HCT116 (cell line): ENCODE measurements around the gene MTSS2. TPM values are rescaled to one million over a fixed set of nuclear protein-coding genes. Genes with fewer than 3 reads are reported as not detected.

Experiments used
- ATAC-seq: fragments of 200-7000 bp; cut with Tn5 transposase; 2 replicates; pipeline ENCODE4 v1.9.1; 2020; ENCODE audit warnings: mild to moderate bottlenecking, moderate library complexity
- BruUV-seq: library from RNA; stranded (reverse); fragments of 400-500 nt; replicated peaks from 2 replicates; lab custom pipeline; 2021; lab: Mats Ljungman, UMichigan
- CTCF ChIA-PET: fragments of 300-600 bp; sonication (Branson Sonifier 250); formaldehyde crosslinking; loops from one replicate; lab custom pipeline; 2021; ENCODE audit warnings: antibody characterized with exemption; lab: Charles Lee
- POLR2A ChIA-PET: fragments of 300-600, 350-600 bp; sonication (Branson Sonifier 250); formaldehyde crosslinking; loops from one replicate; lab custom pipeline; 2021; ENCODE audit warnings: antibody characterized with exemption; lab: Charles Lee
- RAD21 ChIA-PET, 2 experiments: fragments of 300-600 bp; sonication (Branson Sonifier 250); formaldehyde crosslinking; loops; one replicate each; lab custom pipeline; 2023; ENCODE audit warnings: low total read pairs in 2 of 2; ENCODE audit not compliant: uncharacterized antibody in 2 of 2, unreplicated experiment in 2 of 2, low non-redundant PET in 1 of 2; lab: Charles Lee
- DNase-seq: peaks from one replicate; pipeline ENCODE4 v3.0.0-alpha.2; 2010; ENCODE audit warnings: low read depth, low spot score
- H2AFZ ChIP-seq: fragments of 200-600 bp; shearing (Covaris generic), sonication (generic); 2 replicates; pipeline ENCODE4 v1.6.1; 2017; ENCODE audit warnings: low read depth, mixed run types, mixed read lengths, antibody characterized with exemption, low read length; ENCODE audit not compliant: poor library complexity, severe bottlenecking
- H3K27ac ChIP-seq: 2 replicates; pipeline ENCODE4 v1.5.1; 2012; ENCODE audit warnings: low read depth, low read length
- H3K27me3 ChIP-seq: fragments of 200-600 bp; sonication (generic); 2 replicates; pipeline ENCODE4 v1.6.1; 2016; ENCODE audit warnings: mixed run types, low read length, mixed read lengths; ENCODE audit not compliant: insufficient read depth
- H3K36me3 ChIP-seq, 2 experiments: fragments of 200-500 bp in 1 of 2; fragments of 200-600 bp in 1 of 2; sonication (Bioruptor generic) in 1 of 2; sonication (generic) in 1 of 2; 2 replicates each; pipeline versions ENCODE4 v1.5.1 to v1.6.1; 2014 to 2016; ENCODE audit warnings: low read length in 2 of 2, inconsistent platforms in 1 of 2, mixed read lengths in 1 of 2, mixed run types in 1 of 2; ENCODE audit not compliant: insufficient read depth in 2 of 2, control insufficient read depth in 1 of 2
- H3K4me1 ChIP-seq, 2 experiments: fragments of 200-600 bp in 1 of 2; sonication (generic) in 1 of 2; 2 replicates each; pipeline versions ENCODE4 v1.5.1 to v1.6.1; 2012 to 2017; ENCODE audit warnings: low read length in 2 of 2, inconsistent platforms in 1 of 2, mild to moderate bottlenecking in 1 of 2, mixed read lengths in 1 of 2, mixed run types in 1 of 2, moderate library complexity in 1 of 2; ENCODE audit not compliant: insufficient read depth in 2 of 2, control insufficient read depth in 1 of 2
- H3K4me2 ChIP-seq: fragments of 200-600 bp; sonication (generic); 2 replicates; pipeline ENCODE4 v1.6.1; 2017; ENCODE audit warnings: mixed run types, low read length, mixed read lengths
- H3K4me3 ChIP-seq, 2 experiments: fragments of 200-600 bp in 1 of 2; sonication (generic) in 1 of 2; replicated peaks in 1 of 2; 2 replicates each; pipeline ENCODE4 v1.5.1; 2011 to 2016; ENCODE audit warnings: low read length in 2 of 2, control low read depth in 1 of 2, low read depth in 1 of 2, mild to moderate bottlenecking in 1 of 2, mixed read lengths in 1 of 2, mixed run types in 1 of 2
- H3K79me2 ChIP-seq: fragments of 200-600 bp; sonication (generic); 2 replicates; pipeline ENCODE4 v1.6.1; 2017; ENCODE audit warnings: mild to moderate bottlenecking, mixed run types, low read length, moderate library complexity, mixed read lengths; ENCODE audit not compliant: insufficient read depth
- H3K9ac ChIP-seq: fragments of 200-600 bp; sonication (generic); 2 replicates; pipeline ENCODE4 v1.6.1; 2016; ENCODE audit warnings: low read length, mixed read lengths
- H3K9me2 ChIP-seq: fragments of 200-600 bp; sonication (generic), shearing (Covaris generic); 2 replicates; pipeline ENCODE4 v1.6.1; 2017; ENCODE audit warnings: mixed run types, mild to moderate bottlenecking, moderate library complexity; ENCODE audit not compliant: insufficient read depth
- H3K9me3 ChIP-seq, 2 experiments: fragments of 200-500 bp in 1 of 2; fragments of 200-600 bp in 1 of 2; sonication (Bioruptor generic) in 1 of 2; sonication (generic) in 1 of 2; 2 replicates each; pipeline ENCODE4 v1.6.1; 2014 to 2017; ENCODE audit warnings: low read length in 2 of 2, mixed read lengths in 2 of 2, inconsistent platforms in 1 of 2, low read depth in 1 of 2, mild to moderate bottlenecking in 1 of 2, mixed run types in 1 of 2, moderate library complexity in 1 of 2; ENCODE audit not compliant: control insufficient read depth in 1 of 2, insufficient read depth in 1 of 2
- H4K20me1 ChIP-seq: fragments of 200-600 bp; sonication (generic), shearing (Covaris generic); 2 replicates; pipeline ENCODE4 v1.6.1; 2017; ENCODE audit warnings: mixed run types, mild to moderate bottlenecking, moderate library complexity; ENCODE audit not compliant: insufficient read depth
- ATF3 ChIP-seq: IDR thresholded peaks from 2 replicates; pipeline ENCODE4 v1.6.1; 2012
- FOSL1 ChIP-seq: IDR thresholded peaks from 2 replicates; pipeline ENCODE4 v1.6.1; 2012; ENCODE audit warnings: low read depth
- REST ChIP-seq: IDR thresholded peaks from 2 replicates; pipeline ENCODE4 v1.6.1; 2012; ENCODE audit warnings: low read depth
- YY1 ChIP-seq: IDR thresholded peaks from 2 replicates; pipeline ENCODE4 v1.6.1; 2011; ENCODE audit warnings: low read length, low read depth, moderate library complexity, mild to moderate bottlenecking; ENCODE audit not compliant: insufficient replicate concordance; ENCODE audit errors: extremely low read depth
- ZFX ChIP-seq: fragments of 450-650 bp; IDR thresholded peaks from 2 replicates; pipeline ENCODE4 v1.6.1; 2017
- intact Hi-C: fragments of 100-400 bp; cut with micrococcal nuclease; formaldehyde crosslinking; loops from 2 replicates; pipeline ENCODE4 v1.10.0; 2022
- total RNA-seq: library from RNA; stranded (reverse); gene quantifications from one replicate; pipeline ENCODE4 v1.2.1, GENCODE V29; 2021; ENCODE audit not compliant: unreplicated experiment

Gene MTSS2
- total RNA-seq, 1 experiment from 2014 or later: 41.8 TPM

DNA sequence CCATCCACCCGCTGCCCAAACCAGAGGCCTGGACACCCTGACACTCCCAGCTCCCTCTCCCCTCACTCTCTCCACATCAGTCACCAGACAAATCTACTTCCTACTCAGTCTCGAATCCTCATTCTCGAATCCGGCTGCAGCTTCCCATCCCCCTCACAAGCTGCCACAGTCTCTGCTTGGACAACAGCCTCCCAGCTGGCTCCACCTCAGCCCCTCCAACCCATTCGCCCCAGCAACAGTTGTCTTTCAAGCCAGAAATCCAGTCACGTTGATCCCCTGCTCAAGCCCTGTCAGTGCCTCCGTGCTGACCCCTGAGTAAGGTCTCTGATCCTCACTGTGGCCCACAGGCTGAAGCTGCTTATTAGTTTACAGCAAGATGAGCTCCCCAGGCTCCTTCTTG is 44.2 kb upstream of the MTSS2 start:
- intact Hi-C loops: no loop called here
- no peaks in the 10 kb centered on the region for H3K4me1 ChIP-seq
- no peaks in the 10 kb centered on the region for H3K79me2 ChIP-seq
- H3K27me3 ChIP-seq: no peaks in the 10 kb centered on the region
- ChIA-PET CTCF (no interaction called here), RAD21 (no interaction called here), POLR2A (no interaction called here)
- peaks cover 0 to 3% of the 10 kb centered on the region in 2 experiments; a peak in 1 of 4 replicates for H3K36me3 ChIP-seq
- no peak overlapping the region for H2AFZ ChIP-seq
- no TSS peak for BruUV-seq
- DNase-seq (no peak), ATAC-seq (no peak)
- H3K4me2 ChIP-seq: no peak overlapping the region
- H3K9me3 ChIP-seq: no peaks in the 10 kb centered on the region
- H3K9ac ChIP-seq: no peak overlapping the region
- no peak overlapping the region for H3K4me3 ChIP-seq
- TF ChIP-seq ATF3: no peak
- no peak for TF ChIP-seq ZFX
- TF ChIP-seq FOSL1: no peak
- no peaks in the 10 kb centered on the region for H3K9me2 ChIP-seq
- H4K20me1 ChIP-seq: no peaks in the 10 kb centered on the region
- no peak overlapping the region for H3K27ac ChIP-seq

GRCh38 chr16:70729292-70729691 is 43.4 kb upstream of the MTSS2 start:
- intact Hi-C loops: no loop called here
- RAD21 ChIA-PET: no interaction called here
- Histone ChIP-seq H3K4me3 (no peak overlapping the region), H4K20me1 (no peaks in the 10 kb centered on the region), H3K4me1 (no peaks in the 10 kb centered on the region), H3K27ac (no peak overlapping the region), H3K27me3 (no peaks in the 10 kb centered on the region), H3K36me3 (peaks cover 0 to 3% of the 10 kb centered on the region in 2 experiments; a peak in 1 of 4 replicates), H3K4me2 (no peak overlapping the region), H2AFZ (no peak overlapping the region), H3K9me2 (no peaks in the 10 kb centered on the region), H3K79me2 (no peaks in the 10 kb centered on the region), H3K9ac (no peak overlapping the region), H3K9me3 (no peaks in the 10 kb centered on the region)
- ATAC-seq: no peak
- TSS peak; percentile 37 for BruUV-seq
- no peak for TF ChIP-seq YY1
- no peak for TF ChIP-seq REST
- POLR2A ChIA-PET: no interaction called here
- no peak for DNase-seq
- CTCF ChIA-PET: no interaction called here
